HepG2 (cell line): ENCODE data around the gene IL11RA. TPM values are rescaled to one million over a fixed set of nuclear protein-coding genes. Genes with fewer than 3 reads are reported as not detected.
A peak's percentile ranks its signal among the peaks of the same experiment; 100 is the strongest.

Source experiments
- ARID3A ChIP-seq: IDR thresholded peaks from 2 replicates; pipeline ENCODE4 v1.6.1; 2012; ENCODE audit warnings: low read depth, low read length, improper control_type of control experiment
- DDIT3 ChIP-seq: sonication (generic); formaldehyde crosslinking; IDR thresholded peaks from 2 replicates; pipeline ENCODE4 v1.4.0; 2020; ENCODE audit warnings: mild to moderate bottlenecking, missing genetic modification reagents
- DNMT1 ChIP-seq: sonication (generic); formaldehyde crosslinking; IDR thresholded peaks from 2 replicates; pipeline ENCODE4 v1.5.1; 2020; ENCODE audit warnings: mild to moderate bottlenecking, missing genetic modification reagents
- GTF2F1 ChIP-seq: fragments of 150-350 bp; IDR thresholded peaks from 2 replicates; pipeline ENCODE4 v1.6.1; 2014; ENCODE audit warnings: low read length
- IKZF5 ChIP-seq: IDR thresholded peaks from 2 replicates; pipeline ENCODE4 v1.6.1; 2018; ENCODE audit warnings: missing genetic modification reagents, mild to moderate bottlenecking, missing compliant biosample characterization
- JARID2 ChIP-seq: sonication (generic); formaldehyde crosslinking; IDR thresholded peaks from 2 replicates; pipeline ENCODE4 v1.8.1; 2023; ENCODE audit warnings: missing genetic modification reagents, inconsistent platforms; ENCODE audit not compliant: insufficient replicate concordance
- JDP2 ChIP-seq: sonication (generic); formaldehyde crosslinking; IDR thresholded peaks from 2 replicates; pipeline ENCODE4 v1.8.1; 2022; ENCODE audit warnings: missing genetic modification reagents, borderline replicate concordance
- PAXIP1 ChIP-seq: sonication (generic); formaldehyde crosslinking; conservative IDR thresholded peaks from 2 replicates; pipeline ENCODE4 v1.4.0; 2020; ENCODE audit warnings: mild to moderate bottlenecking, missing genetic modification reagents, moderate library complexity
- POLR2AphosphoS2 ChIP-seq: IDR thresholded peaks from 2 replicates; pipeline ENCODE4 v1.6.1; 2011; ENCODE audit warnings: low read depth, low read length, improper control_type of control experiment
- SYNCRIP ChIP-seq: fragments of 200-400 bp; formaldehyde crosslinking; IDR thresholded peaks from 2 replicates; pipeline ENCODE4 v1.6.1; 2018; ENCODE audit warnings: mild to moderate bottlenecking, low read depth, low read length; ENCODE audit not compliant: insufficient read depth
- TBL1XR1 ChIP-seq: fragments of 150-350 bp; IDR thresholded peaks from 2 replicates; pipeline ENCODE4 v1.6.1; 2014; ENCODE audit warnings: borderline replicate concordance, low read length; ENCODE audit not compliant: partially characterized antibody
- ZBTB26 ChIP-seq: IDR thresholded peaks from 2 replicates; pipeline ENCODE4 v1.6.1; 2016; ENCODE audit warnings: missing compliant biosample characterization, missing genetic modification reagents, borderline replicate concordance
- ZFP90 ChIP-seq: sonication (generic); formaldehyde crosslinking; IDR thresholded peaks from 2 replicates; pipeline ENCODE4 v1.8.0; 2022; ENCODE audit warnings: missing genetic modification reagents, mild to moderate bottlenecking, inconsistent platforms, borderline replicate concordance
- ZNF253 ChIP-seq: sonication (generic); formaldehyde crosslinking; IDR thresholded peaks from 2 replicates; pipeline ENCODE4 v1.8.0; 2022; ENCODE audit warnings: mild to moderate bottlenecking, missing genetic modification reagents, borderline replicate concordance
- ZNF263 ChIP-seq: sonication (generic); formaldehyde crosslinking; IDR thresholded peaks from 2 replicates; pipeline ENCODE4 v1.4.0; 2020; ENCODE audit warnings: missing genetic modification reagents
- ZNF34 ChIP-seq: sonication (generic); formaldehyde crosslinking; IDR thresholded peaks from 2 replicates; pipeline ENCODE4 v1.4.0; 2020; ENCODE audit warnings: mild to moderate bottlenecking, missing genetic modification reagents, borderline replicate concordance
- ZNF512 ChIP-seq: sonication (generic); formaldehyde crosslinking; IDR thresholded peaks from 2 replicates; pipeline ENCODE4 v1.4.0; 2020; ENCODE audit warnings: mild to moderate bottlenecking, missing genetic modification reagents
- ZNF552 ChIP-seq: sonication (generic); formaldehyde crosslinking; IDR thresholded peaks from 2 replicates; pipeline ENCODE4 v1.9.0; 2022; ENCODE audit warnings: missing genetic modification reagents, mild to moderate bottlenecking, borderline replicate concordance
- ZNF660 ChIP-seq: sonication (generic); formaldehyde crosslinking; IDR thresholded peaks from 2 replicates; pipeline ENCODE4 v1.5.1; 2020; ENCODE audit warnings: mild to moderate bottlenecking, low read depth, missing genetic modification reagents, borderline replicate concordance
- polyA plus RNA-seq, 8 experiments: library from polyadenylated mRNA; depleted of rRNA in 3 of 8; stranded (reverse) in 7 of 8; unstranded in 1 of 8; fragments of >200 nt; fragmentation: Illumina TruSeq in 4 of 8; extraction: Trizol in 4 of 8; gene quantifications; 2 replicates each; pipeline versions ENCODE4 v1.2.1 to v1.2.3, GENCODE V29; 2011 to 2016; ENCODE audit warnings: low read depth in 4 of 8, missing spikeins in 1 of 8, mixed read lengths in 1 of 8; ENCODE audit not compliant: insufficient read depth in 1 of 8
- total RNA-seq, 5 experiments: library from RNA; depleted of rRNA; stranded (reverse); fragments of >200 nt; fragmentation: Illumina TruSeq; extraction: Trizol; gene quantifications; 2 replicates each; pipeline ENCODE4 v1.2.3, GENCODE V29; 2016; ENCODE audit warnings: low read depth in 1 of 5

IL11RA gene
- total and polyA plus RNA-seq, 2 of the 13 experiments (the other 11 are each of a cell fraction or from before 2014, with no cell fraction given) = 2.0 to 4.2 TPM

- TF ChIP-seq ZBTB26 (CRISPR knock-in tag) (no peak), TBL1XR1 (no peak), GTF2F1 (no peak), POLR2AphosphoS2 (no peak), ZNF512 (no peak), PAXIP1 (CRISPR knock-in tag) (no peak), ZNF660 (CRISPR knock-in tag) (peak; percentile 71; the same call in 1 of the 2 replicates), JARID2 (CRISPR knock-in tag) (no peak), ARID3A (no peak), ZNF263 (CRISPR knock-in tag) (no peak), SYNCRIP (no peak), IKZF5 (CRISPR knock-in tag) (no peak), ZNF34 (CRISPR knock-in tag) (no peak), JDP2 (CRISPR knock-in tag) (no peak), ZNF253 (CRISPR knock-in tag) (peak; percentile 34; the same call in 1 of the 2 replicates), DNMT1 (CRISPR knock-in tag) (no peak), ZFP90 (CRISPR knock-in tag) (no peak), ZNF552 (CRISPR knock-in tag) (0 out of 2 replicates have a peak, but pooled peaks have one; percentile 60), DDIT3 (no peak)
Measured at GRCh38 chr9:34636791-34637355, 15.1 kb upstream of the IL11RA start (continued).
